GM19099 (cell line): ENCODE measurements around the gene SPNS2.

ENCODE experiments used
- POLR2A ChIP-seq: IDR thresholded peaks from 3 replicates; pipeline ENCODE4 v1.6.1; 2011; ENCODE audit warnings: low read depth; ENCODE audit not compliant: insufficient read length; ENCODE audit errors: extremely low read depth

SPNS2 gene

DNA sequence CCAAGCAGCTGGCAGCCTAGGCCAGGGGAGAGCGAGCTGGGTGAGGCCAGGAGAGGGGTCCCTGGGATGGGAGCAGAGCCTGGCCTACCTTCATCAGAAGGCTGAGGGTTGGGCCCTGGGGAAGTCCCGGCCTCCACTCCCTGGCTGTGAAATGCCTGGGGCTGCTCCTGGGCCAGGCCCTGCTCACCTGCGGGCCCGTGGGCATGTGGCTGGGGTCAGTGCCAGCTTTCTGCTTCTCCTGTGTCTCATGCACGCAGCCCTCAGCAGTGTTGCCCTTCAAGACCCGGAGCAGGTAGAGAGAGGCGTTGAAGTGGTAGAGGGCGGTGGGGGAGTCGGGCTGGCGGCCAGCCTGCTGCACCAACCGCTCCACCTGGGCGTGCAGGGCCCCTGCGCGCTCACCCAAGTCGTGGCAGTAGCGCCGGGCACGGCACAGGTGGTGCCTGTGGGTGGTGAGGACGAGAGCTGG is 44.1 kb downstream of the SPNS2 start:
- no peak for TF ChIP-seq POLR2A

DNA sequence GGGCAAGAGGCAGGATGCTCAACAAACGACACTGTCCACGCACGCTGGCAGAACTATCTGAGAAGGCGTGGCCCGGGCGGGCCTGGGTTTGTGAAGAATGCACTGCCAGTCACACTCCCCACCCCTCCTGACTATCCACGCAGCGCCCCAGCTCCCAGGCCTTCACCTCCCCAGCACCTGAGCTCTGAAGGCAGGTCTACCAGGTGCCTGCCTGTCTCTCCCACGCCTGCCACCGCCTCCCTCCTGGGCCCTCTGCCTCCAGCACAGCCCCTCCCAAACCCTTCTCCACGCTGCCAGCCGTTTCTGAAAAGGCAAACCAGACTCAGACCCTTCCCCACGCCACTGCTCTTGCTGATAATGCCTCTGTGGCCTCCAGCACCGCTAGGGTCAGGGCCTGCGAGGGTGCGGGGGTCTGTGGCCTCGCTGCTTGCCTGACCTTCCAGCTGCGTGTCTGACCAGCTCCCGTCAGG is 44.9 kb downstream of the SPNS2 start:
- no peak for TF ChIP-seq POLR2A

DNA sequence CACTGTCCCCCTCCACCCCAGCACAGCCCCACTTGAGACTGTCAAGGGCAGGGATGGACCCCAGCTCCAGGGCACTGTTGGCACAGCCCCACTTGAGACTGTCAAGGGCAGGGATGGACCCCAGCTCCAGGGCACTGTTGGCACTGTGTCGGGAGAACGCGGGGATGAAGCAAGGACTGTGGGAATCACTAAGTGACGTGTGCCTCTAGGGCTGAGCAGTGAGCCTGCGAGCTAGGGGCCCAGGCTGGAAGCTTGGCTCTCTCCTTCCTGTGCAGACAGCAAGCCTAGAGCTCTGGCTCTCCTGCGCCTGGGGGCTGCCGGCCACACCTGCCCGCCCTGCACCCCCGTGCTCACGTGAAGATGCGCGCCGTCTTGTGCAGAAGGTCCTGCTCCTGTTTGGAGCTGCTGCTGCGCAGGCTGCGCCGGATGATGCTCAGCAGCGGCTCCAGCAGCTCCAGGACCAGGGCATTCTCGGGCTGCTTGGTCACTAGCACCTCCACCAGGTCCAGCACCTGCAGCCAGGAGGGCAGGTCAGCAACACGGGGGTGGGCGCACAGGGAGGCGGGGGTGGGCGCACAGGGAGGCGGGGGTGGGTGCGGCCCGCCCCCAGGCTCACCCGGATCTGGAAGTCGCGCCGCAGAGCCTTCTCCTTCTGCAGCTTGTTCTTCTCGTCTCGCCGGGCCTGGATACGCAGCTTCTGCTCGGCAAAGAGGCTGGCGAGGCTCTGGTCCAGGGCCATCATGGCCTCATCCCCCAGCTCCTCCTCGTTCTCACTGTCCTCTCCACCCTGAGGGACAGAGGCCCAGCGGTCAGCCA is 45.7 kb downstream of the SPNS2 start:
- no peak for TF ChIP-seq POLR2A

DNA sequence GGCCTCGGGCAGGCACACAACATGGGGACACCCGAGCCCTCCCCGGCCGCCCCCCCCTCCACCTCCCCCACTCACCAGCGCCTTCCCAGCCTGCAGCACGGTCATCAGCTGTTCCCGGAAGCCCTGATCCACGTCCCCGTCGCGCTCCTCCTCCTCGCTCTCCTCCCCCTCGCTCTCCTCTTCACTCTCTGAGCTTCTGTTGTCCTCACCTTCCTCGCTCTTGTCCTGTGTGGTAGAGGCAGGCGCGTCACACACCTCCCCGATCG is 46.2 kb downstream of the SPNS2 start:
- no peak for TF ChIP-seq POLR2A

DNA sequence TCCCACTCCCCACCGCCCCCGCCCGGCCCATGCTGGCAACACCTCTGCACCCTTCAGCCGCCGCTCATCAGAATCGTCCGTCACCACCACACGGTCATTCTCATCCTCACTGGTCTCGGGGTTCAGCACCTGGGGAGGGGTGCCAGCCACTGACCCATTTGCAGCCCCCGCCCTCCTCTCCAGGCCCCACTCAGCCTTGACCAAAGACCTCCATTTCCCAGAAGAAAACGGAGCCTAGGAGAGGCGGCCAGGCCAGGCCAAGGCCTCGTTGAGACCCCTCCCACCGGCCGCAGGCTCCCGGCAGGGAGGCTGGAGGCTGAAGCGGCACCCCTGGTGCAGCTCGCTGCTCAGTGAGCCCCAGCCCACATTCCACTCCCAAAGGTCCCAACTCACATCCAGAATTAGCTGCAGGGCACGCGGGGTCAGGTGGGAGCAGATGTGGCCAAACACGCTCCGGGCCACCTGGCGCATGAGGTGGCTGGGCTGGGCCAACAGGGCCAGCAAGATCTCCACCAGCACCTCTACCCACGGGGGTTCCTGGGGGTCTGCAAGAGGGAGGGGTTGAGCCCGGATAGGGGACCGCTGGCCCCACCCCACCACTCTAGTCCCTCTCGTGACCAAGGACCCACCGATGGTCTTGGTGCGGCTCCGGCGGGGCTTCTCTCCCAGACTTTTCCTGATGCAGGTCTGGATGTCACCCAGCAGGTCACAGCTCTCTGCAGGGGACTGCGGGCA is 46.7 kb downstream of the SPNS2 start:
- TF ChIP-seq POLR2A = no peak

DNA sequence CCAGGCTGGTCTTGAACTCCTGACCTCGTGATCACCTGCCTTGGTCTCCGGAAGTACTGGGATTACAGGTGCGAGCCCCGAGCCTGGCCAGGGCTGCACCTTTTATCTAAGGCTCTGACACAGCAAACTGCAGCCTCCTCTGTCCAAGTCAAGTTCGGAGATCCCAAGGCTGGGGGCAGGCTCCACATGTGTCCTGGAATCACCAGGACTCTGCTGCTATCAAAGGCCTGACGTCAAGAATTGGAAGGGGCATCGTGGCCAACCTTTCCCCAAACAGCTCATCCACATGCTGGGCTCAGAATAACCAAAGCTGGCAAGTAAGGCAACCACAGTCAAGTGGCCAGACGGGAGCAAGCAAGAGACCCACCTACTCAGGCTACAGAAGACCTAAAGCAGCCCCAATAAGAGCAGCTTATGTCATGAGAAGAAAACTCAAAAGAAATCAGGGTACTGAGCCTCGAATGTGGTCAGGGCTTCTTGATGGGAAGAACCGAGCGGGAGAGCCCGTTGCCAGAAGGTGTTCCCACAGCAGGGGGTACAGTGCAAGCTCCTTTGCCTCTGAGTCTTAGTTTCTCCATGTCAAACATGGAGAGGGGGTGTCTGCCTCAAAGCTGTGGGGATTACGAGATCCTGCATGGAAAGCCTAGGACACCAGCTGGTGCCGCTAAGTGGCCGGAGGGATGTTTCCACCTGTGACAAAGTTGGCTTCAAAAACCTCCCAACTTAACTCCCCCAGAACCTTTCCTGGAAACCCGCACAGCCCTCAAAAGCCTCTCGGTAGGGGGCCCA is 48.6 kb downstream of the SPNS2 start:
- no peak for TF ChIP-seq POLR2A

DNA sequence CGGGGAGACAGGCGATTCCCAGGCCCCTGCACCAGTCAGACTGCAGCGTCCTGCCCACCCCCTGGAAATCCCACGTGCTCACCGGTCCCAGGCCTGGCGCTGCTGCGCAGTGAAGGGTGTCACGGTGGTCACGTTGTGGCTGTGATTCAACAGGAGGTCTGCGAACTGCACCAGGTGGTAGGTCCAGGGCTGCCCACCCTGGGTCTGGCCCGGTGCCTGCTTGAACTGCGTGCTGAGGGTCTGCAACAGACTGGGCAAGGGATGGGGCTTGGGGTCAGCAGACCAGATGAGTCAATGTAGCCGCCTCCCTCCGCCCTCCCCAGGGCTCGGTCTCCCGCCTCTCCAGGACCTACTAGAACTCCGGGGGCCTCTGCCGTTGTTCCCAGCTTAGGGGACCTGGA is 49.4 kb downstream of the SPNS2 start:
- no peak for TF ChIP-seq POLR2A

DNA sequence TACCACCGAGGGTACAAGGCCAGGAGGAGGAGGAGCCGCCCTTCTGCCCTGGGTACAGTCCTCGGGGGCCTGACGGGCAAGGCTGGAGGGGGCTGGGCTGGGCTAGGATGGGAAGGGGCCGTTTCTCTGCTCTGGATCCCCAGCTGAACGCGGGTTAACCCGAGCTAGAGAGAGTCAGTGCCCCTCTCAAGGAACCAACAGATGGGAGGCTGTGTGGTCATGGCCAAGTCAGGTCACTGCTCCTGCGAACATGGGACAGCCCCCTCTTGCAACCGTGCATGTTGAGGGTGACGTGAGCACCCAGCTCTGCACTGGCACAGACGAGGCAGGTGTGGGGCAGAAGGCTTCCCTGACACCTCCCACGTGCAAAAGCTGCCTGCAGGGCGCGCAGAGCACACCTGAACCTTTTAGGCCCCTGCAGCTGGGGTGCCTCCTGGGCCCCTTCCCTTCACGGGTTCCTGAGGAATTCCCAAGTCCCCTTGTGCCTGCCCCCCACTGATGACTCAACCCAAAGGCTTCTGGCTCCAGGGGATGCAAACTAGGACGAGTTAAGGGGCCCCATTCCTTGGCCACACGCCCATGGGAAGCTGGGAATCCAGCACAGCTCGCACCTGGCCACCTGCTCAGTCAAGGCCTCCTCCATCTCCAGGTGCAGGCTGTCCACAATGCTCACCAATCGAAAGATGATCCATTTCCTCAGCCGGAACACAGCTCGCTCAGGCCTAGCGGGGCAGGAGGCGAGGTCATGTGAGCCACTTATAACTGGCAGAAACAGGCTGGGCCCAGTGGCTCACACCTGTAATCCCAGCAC is 50.2 kb downstream of the SPNS2 start:
- TF ChIP-seq POLR2A = no peak

DNA sequence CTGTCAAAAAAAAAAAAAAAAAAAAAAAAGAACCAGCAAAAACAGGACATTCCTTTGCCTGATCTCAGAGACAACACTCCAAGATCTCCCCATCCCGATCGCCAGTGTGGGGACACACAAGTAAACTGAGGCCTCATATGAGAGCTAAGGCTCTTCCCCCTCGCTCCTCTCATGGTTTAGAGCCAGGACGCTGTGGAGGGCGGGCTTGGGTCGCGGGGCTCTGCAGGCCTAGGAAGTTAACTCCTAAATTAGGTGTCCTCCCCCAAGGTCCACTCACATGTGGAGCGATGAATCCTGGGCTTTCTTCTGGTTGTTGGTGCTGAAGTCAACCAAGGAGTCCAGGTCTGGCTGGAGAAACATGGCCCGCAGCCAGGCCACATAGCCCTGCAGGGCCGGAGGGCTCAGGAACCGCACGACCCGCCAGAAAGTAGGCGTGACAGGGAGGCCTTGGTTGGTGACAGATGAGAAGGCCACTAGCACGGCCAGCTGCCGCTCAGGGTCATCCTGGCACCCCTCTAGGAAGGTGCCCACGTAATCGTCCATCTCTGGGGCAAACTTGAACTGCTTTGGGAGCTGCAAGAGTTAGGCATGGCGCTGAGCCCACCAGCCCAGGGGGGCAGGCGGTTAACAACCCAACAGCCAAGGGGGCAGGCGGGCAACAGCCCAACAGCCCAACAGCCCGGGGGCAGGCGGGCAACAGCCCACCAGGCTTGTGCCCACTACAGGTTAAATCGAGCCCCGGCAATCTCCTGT is 51.3 kb downstream of the SPNS2 start:
- TF ChIP-seq POLR2A = no peak

DNA sequence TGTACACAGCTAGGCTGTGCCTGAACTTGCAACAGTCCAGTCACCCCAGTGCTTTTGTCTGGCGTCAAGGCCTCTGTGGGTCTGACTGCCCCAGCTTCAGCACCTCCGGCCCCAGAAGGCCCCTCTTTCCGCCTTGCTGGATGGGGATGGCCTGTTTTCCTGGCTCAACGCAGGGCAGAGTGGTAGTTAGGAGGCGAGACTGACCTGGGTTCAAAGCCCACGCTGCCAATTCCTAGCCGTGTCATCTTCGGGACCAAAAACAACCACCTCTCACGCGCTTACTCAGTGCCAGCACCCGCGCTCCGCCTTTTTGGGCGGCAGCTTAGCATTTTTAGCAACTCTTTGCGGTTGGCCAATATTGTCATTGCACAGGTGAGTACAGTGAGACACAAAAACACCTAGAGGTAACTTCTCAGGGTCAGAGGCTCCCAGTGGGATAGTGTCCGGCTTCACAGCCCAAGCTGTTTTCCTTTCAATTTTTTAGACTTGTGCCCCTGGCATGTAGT is 51.9 kb downstream of the SPNS2 start:
- no peak for TF ChIP-seq POLR2A

DNA sequence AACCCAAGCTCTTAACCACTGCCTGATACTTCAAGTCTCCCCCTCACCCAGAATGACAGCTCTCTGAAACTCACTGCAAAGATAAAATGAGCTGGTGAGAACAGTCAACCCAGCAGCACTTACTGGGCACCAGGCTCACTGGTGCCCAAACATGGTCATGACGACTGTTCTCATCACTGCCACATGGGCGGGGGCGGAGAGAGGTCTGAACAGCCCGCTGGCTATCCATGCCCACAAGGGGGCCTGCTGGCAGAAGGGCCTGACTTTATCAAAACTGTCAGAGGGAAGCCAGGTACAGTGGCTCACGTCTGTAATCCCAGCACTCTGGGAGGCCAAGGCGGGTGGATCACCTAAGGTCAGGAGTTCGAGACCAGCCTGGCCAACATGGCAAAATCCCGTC is 52.5 kb downstream of the SPNS2 start:
- no peak for TF ChIP-seq POLR2A

DNA sequence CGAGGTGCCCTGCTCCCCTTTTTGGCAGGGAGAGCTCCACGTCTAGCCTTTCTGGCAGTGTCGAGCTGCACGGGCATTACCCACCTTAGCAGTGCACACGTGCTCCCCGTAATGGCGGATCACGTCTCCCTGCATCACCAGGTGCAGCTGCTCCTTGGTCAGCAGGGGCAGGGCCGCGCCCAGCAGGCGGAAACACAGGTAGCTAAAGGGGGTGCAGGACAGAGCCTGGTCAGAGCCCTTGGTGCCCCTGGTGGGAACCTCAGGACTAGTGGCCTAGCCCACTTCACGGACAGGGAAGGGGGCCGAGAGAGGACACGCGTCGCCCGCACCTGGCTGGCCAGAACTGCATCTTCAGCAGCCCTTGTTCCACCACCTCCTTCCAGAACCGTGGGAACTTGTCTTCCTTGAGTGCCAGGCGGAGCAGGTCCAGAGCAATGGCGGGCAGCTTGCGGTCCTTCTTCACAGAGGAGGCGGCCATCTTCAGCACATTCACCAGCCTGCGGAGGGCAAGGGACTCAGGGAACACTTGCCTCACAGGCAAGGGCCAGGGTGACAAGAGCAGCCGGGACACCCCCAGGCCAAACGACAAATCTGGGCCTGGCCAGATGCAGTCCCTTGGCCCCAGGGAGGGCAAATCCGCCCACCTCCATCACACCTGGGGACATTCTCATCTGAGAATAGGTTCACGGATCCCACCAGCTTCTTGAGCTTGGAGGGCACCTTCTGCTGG is 53.3 kb downstream of the SPNS2 start:
- no peak for TF ChIP-seq POLR2A

DNA sequence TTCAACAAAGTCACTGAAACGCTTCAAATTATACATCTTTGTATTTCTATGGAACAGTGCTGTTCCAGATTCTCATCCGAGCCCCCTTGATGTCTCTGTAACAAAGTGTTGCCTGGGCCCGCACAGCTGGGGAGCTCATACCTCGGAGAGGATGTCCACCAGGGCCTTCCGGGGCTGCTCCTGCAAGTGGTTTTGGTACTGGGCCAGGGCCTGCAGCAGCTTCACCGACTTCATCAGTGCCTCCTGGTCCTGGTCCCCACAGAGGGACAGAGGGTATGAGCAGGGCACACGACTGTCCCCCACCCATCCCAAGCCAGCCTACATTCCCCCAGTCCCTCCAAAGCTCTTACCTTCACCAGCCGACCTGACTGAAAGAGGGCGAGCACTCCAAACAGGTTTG is 55.0 kb downstream of the SPNS2 start:
- TF ChIP-seq POLR2A = no peak
